Measurements from ENCODE around the gene EXOC4.

EXOC4 gene

GRCh38 chr7:133419041-133419440 is 166.2 kb downstream of the EXOC4 start:
- no peak for DNase-seq (ENCODE audit: extremely low read depth in 1 of 2, low read depth in 1 of 2)

- no peak for DNase-seq (ENCODE audit: extremely low read depth in 1 of 2, low read depth in 1 of 2)
Observed at GRCh38 chr7:133423618-133424017, 170.7 kb downstream of the EXOC4 start.

- no peak for DNase-seq (ENCODE audit: extremely low read depth in 1 of 2, low read depth in 1 of 2)
Observed at GRCh38 chr7:133428326-133428725, 175.4 kb downstream of the EXOC4 start.

- no peak for DNase-seq (ENCODE audit: extremely low read depth in 1 of 2, low read depth in 1 of 2)
Observed at GRCh38 chr7:133428876-133429275, 176.0 kb downstream of the EXOC4 start.

GRCh38 chr7:133429371-133429770 is 176.5 kb downstream of the EXOC4 start:
- no peak for DNase-seq (ENCODE audit: extremely low read depth in 1 of 2, low read depth in 1 of 2)

GRCh38 chr7:133431134-133431724 is 178.4 kb downstream of the EXOC4 start:
- DNase-seq (ENCODE audit: extremely low read depth in 1 of 2, low read depth in 1 of 2): no peak

- no peak for DNase-seq (ENCODE audit: extremely low read depth in 1 of 2, low read depth in 1 of 2)
Observed at GRCh38 chr7:133433165-133433812, 180.4 kb downstream of the EXOC4 start.

- DNase-seq (ENCODE audit: extremely low read depth in 1 of 2, low read depth in 1 of 2): no peak
Observed at GRCh38 chr7:133434246-133434865, 181.5 kb downstream of the EXOC4 start.

GRCh38 chr7:133436014-133436428 is 183.1 kb downstream of the EXOC4 start:
- DNase-seq (ENCODE audit: extremely low read depth in 1 of 2, low read depth in 1 of 2): no peak

GRCh38 chr7:133437544-133437943 is 184.7 kb downstream of the EXOC4 start:
- DNase-seq (ENCODE audit: extremely low read depth in 1 of 2, low read depth in 1 of 2): no peak

GRCh38 chr7:133442818-133443217 is 189.9 kb downstream of the EXOC4 start:
- no peak for DNase-seq (ENCODE audit: extremely low read depth in 1 of 2, low read depth in 1 of 2)

GRCh38 chr7:133445617-133446016 is 192.7 kb downstream of the EXOC4 start:
- no peak for DNase-seq (ENCODE audit: extremely low read depth in 1 of 2, low read depth in 1 of 2)

GRCh38 chr7:133448012-133448411 is 195.1 kb downstream of the EXOC4 start:
- no peak for DNase-seq (ENCODE audit: extremely low read depth in 1 of 2, low read depth in 1 of 2)

GRCh38 chr7:133452577-133452976 is 199.7 kb downstream of the EXOC4 start:
- no peak for DNase-seq (ENCODE audit: extremely low read depth in 1 of 2, low read depth in 1 of 2)

- DNase-seq (ENCODE audit: extremely low read depth in 1 of 2, low read depth in 1 of 2): no peak
Observed at GRCh38 chr7:133458688-133459087, 205.8 kb downstream of the EXOC4 start.

- no peak for DNase-seq (ENCODE audit: extremely low read depth in 1 of 2, low read depth in 1 of 2)
Observed at GRCh38 chr7:133461421-133461820, 208.5 kb downstream of the EXOC4 start.

- no peak for DNase-seq (ENCODE audit: extremely low read depth in 1 of 2, low read depth in 1 of 2)
Observed at GRCh38 chr7:133475655-133476054, 222.8 kb downstream of the EXOC4 start.

- no peak for DNase-seq (ENCODE audit: extremely low read depth in 1 of 2, low read depth in 1 of 2)
Observed at GRCh38 chr7:133477791-133478190, 224.9 kb downstream of the EXOC4 start.

GRCh38 chr7:133478591-133479135 is 225.8 kb downstream of the EXOC4 start:
- no peak for DNase-seq (ENCODE audit: extremely low read depth in 1 of 2, low read depth in 1 of 2)

- no peak for DNase-seq (ENCODE audit: extremely low read depth in 1 of 2, low read depth in 1 of 2)
Observed at GRCh38 chr7:133479456-133480065, 226.7 kb downstream of the EXOC4 start.

- no peak for DNase-seq (ENCODE audit: extremely low read depth in 1 of 2, low read depth in 1 of 2)
Observed at GRCh38 chr7:133480868-133481267, 228.0 kb downstream of the EXOC4 start.

GRCh38 chr7:133481676-133482075 is 228.8 kb downstream of the EXOC4 start:
- DNase-seq (ENCODE audit: extremely low read depth in 1 of 2, low read depth in 1 of 2): no peak
